ENCODE measurements around the gene IL20.

IL20 gene

DNA sequence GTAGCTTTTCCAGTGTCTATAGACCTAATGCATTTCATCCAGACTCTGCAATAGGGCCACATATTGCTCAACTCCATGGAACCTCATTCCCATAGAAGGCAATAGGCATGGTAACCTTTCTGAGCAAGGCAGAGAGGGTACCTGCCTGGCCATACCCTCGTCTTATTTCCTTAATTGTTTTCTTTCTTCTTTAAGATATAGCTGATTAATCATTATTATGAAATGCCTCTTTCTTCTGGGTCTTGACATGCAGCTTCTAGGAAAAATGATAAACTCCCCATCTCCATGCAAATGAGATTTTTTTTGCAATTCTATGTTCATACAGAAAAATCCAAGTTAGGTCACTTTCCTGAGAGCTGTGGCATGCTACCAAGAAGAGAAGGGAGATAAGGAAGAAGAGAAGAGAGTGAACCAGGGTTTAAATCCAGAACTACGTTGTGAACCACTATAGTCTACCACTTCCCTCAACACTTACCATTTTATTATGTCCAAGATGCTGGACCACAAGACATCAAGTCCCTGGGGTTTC is 33.0 kb upstream of the IL20 start:
- Histone ChIP-seq H3K4me1 (ENCODE audit: control insufficient read depth in 1 of 2, insufficient read depth in 2 of 2, low read length in 2 of 2) (peaks cover 0 to 4% of the 10 kb centered on the region in 2 donors), H3K27me3 (ENCODE audit: low read depth, low read length) (no peaks in the 10 kb centered on the region), H3K9me3 (ENCODE audit: control insufficient read depth in 1 of 2, low read length in 2 of 2) (no peaks in the 10 kb centered on the region), H3K27ac (ENCODE audit: low read length) (no peak overlapping the region), H3K36me3 (ENCODE audit: control insufficient read depth in 1 of 2, insufficient read depth in 2 of 2, low read length in 2 of 2) (no peaks in the 10 kb centered on the region), H3K4me3 (ENCODE audit: low read depth in 1 of 2, low read length in 2 of 2) (no peak overlapping the region)

DNA sequence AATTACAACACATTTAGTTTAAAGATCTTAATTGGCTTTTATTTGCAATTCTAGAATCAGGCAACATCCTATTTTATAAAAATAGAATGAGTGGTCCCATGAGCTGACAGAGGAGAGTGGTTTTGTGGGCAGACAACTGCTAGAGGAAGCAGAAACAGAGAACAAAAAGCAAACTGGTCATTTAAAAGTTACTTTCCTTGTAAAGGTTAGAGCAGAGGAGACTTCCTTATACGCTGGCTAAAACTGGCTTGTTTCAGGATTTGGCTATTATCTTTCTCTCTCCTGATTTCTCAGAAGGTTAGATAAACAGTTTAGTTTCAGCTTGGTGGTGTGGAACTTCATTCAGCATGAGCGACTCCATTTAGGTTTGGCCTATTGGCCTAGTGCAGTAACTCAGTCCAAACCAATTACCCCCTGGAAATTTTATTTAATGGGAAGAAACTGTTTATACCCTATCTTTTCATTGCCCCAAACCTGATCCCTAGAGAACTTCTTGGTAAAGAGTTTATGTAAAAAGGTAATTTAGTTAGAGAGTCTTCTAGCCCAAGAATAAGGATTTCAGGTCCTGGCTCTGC is 32.2 kb upstream of the IL20 start:
- no peak overlapping the region for H3K27ac ChIP-seq (ENCODE audit: low read length)

DNA sequence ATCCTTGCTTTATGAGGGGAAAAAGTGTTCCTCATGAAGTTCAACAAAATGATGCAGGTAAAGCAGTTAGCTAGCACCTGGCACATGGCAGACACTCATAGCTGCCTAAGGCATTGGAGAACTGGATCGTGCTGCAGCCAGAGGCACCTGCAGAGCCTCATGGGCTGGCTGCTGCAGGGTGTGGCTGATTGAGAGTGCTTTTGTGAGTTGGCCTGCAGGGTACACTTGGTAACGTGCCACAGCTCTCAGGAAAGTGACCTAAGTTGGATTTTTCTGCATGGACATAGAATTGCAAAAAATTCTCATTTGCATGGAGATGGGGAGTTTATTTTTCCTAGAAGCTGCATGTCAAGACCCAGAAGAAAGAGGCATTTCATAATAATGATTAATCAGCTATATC is 31.6 kb upstream of the IL20 start:
- Histone ChIP-seq H3K4me1 (ENCODE audit: control insufficient read depth in 1 of 2, insufficient read depth in 2 of 2, low read length in 2 of 2) (peaks cover 0 to 4% of the 10 kb centered on the region in 2 donors), H3K27ac (ENCODE audit: low read length) (no peak overlapping the region), H3K4me3 (ENCODE audit: low read depth in 1 of 2, low read length in 2 of 2) (no peak overlapping the region), H3K36me3 (ENCODE audit: control insufficient read depth in 1 of 2, insufficient read depth in 2 of 2, low read length in 2 of 2) (no peaks in the 10 kb centered on the region), H3K27me3 (ENCODE audit: low read depth, low read length) (no peaks in the 10 kb centered on the region), H3K9me3 (ENCODE audit: control insufficient read depth in 1 of 2, low read length in 2 of 2) (no peaks in the 10 kb centered on the region)

More for the DNA sequence above, 32.2 kb upstream of the IL20 start:
- no peaks in the 10 kb centered on the region for H3K27me3 ChIP-seq (ENCODE audit: low read depth, low read length)
- peaks cover 0 to 4% of the 10 kb centered on the region in 2 donors for H3K4me1 ChIP-seq (ENCODE audit: control insufficient read depth in 1 of 2, insufficient read depth in 2 of 2, low read length in 2 of 2)
- no peak overlapping the region for H3K4me3 ChIP-seq (ENCODE audit: low read depth in 1 of 2, low read length in 2 of 2)
- H3K9me3 ChIP-seq (ENCODE audit: control insufficient read depth in 1 of 2, low read length in 2 of 2): no peaks in the 10 kb centered on the region
- no peaks in the 10 kb centered on the region for H3K36me3 ChIP-seq (ENCODE audit: control insufficient read depth in 1 of 2, insufficient read depth in 2 of 2, low read length in 2 of 2)

DNA sequence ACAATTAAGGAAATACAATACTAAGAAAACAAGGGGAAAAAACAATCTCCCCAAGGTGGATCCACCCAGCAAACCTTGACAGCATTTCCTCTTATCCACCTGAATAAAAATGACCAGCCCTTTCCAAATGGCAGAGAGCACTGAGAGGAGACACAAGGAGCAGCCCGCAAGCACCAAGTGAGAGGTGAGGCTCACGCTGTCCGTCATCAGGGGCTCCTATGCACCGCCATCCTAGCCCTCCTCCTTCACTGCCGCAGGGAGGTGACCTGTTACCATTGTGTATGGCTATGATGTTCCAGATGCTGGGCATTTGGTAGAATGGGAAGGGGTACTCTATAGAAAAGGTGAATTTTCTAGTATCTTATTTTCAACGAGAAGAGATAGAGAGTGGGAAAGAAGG is 31.2 kb upstream of the IL20 start:
- H3K27ac ChIP-seq (ENCODE audit: low read length): no peak overlapping the region
- H3K4me3 ChIP-seq (ENCODE audit: low read depth in 1 of 2, low read length in 2 of 2): no peak overlapping the region
- no peaks in the 10 kb centered on the region for H3K27me3 ChIP-seq (ENCODE audit: low read depth, low read length)
- H3K4me1 ChIP-seq (ENCODE audit: control insufficient read depth in 1 of 2, insufficient read depth in 2 of 2, low read length in 2 of 2): peaks cover 0 to 4% of the 10 kb centered on the region in 2 donors
- no peaks in the 10 kb centered on the region for H3K36me3 ChIP-seq (ENCODE audit: control insufficient read depth in 1 of 2, insufficient read depth in 2 of 2, low read length in 2 of 2)
- no peaks in the 10 kb centered on the region for H3K9me3 ChIP-seq (ENCODE audit: control insufficient read depth in 1 of 2, low read length in 2 of 2)

DNA sequence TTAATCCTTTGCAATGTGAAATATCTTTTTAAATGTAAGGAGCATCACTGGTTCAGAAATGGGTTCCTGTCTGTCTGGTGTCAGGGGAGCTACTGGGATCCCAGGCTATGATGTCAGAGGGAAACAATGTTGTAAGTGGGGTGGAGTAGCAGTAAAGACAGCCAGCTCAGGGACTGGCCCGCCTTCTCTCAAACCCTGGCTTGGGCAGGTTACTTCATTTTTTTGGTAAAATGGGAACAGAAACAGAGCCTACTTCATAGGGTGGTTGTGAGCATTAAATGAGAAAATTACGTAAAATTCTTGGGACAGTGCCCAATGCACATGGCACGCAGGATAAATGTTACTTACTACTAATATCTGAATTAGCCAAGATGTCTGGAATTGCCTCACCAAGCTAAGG is 30.7 kb upstream of the IL20 start:
- Histone ChIP-seq H3K36me3 (ENCODE audit: control insufficient read depth in 1 of 2, insufficient read depth in 2 of 2, low read length in 2 of 2) (no peaks in the 10 kb centered on the region), H3K9me3 (ENCODE audit: control insufficient read depth in 1 of 2, low read length in 2 of 2) (no peaks in the 10 kb centered on the region), H3K27ac (ENCODE audit: low read length) (no peak overlapping the region), H3K4me1 (ENCODE audit: control insufficient read depth in 1 of 2, insufficient read depth in 2 of 2, low read length in 2 of 2) (peaks cover 0 to 4% of the 10 kb centered on the region in 2 donors), H3K4me3 (ENCODE audit: low read depth in 1 of 2, low read length in 2 of 2) (no peak overlapping the region), H3K27me3 (ENCODE audit: low read depth, low read length) (no peaks in the 10 kb centered on the region)

DNA sequence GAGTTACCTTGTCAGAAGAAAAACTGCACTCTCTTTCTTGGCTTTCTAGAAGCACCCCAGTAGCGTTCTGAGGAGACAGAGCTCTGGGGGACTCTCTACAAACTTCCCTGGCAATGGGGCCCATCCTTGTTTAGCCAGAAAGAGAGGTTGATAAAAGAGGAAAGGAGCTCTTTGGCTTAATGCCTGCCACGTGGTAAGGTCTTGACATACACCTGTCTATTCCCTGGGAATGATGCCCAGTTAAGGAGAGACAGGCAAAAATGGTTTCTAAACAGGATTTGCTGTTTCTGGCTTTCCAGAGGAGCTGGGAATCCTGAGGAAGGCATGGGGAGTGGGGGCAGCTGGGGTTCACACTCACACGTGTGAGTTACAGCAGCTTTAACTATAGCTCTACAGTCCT is 30.2 kb upstream of the IL20 start:
- no peaks in the 10 kb centered on the region for H3K9me3 ChIP-seq (ENCODE audit: control insufficient read depth in 1 of 2, low read length in 2 of 2)
- H3K27ac ChIP-seq (ENCODE audit: low read length): no peak overlapping the region
- no peaks in the 10 kb centered on the region for H3K27me3 ChIP-seq (ENCODE audit: low read depth, low read length)
- no peak overlapping the region for H3K4me3 ChIP-seq (ENCODE audit: low read depth in 1 of 2, low read length in 2 of 2)
- peaks cover 0 to 4% of the 10 kb centered on the region in 2 donors for H3K4me1 ChIP-seq (ENCODE audit: control insufficient read depth in 1 of 2, insufficient read depth in 2 of 2, low read length in 2 of 2)
- H3K36me3 ChIP-seq (ENCODE audit: control insufficient read depth in 1 of 2, insufficient read depth in 2 of 2, low read length in 2 of 2): no peaks in the 10 kb centered on the region

DNA sequence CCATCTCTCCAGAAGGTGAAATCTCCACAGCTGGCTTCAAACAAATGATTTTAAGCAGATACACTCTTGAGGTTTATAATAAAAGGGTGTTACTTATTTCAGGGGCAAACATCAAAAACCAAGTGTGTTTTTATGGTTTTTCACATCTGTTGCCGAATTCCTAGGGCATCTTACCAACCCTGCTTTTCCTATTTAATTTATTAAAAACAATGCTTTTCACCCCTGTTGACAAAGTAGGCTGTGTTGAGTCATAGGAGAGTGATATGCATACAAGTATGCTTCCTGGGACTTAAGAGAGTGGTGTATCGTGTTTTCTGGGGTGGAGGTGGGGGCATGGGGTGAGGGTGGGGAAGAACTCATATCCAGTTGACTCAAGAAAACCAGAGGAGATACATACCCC is 29.3 kb upstream of the IL20 start:
- H3K27ac ChIP-seq (ENCODE audit: low read length): no peak overlapping the region
- H3K36me3 ChIP-seq (ENCODE audit: control insufficient read depth in 1 of 2, insufficient read depth in 2 of 2, low read length in 2 of 2): no peaks in the 10 kb centered on the region
- H3K9me3 ChIP-seq (ENCODE audit: control insufficient read depth in 1 of 2, low read length in 2 of 2): no peaks in the 10 kb centered on the region
- no peak overlapping the region for H3K4me3 ChIP-seq (ENCODE audit: low read depth in 1 of 2, low read length in 2 of 2)
- peaks cover 0 to 4% of the 10 kb centered on the region in 2 donors for H3K4me1 ChIP-seq (ENCODE audit: control insufficient read depth in 1 of 2, insufficient read depth in 2 of 2, low read length in 2 of 2)
- no peaks in the 10 kb centered on the region for H3K27me3 ChIP-seq (ENCODE audit: low read depth, low read length)

DNA sequence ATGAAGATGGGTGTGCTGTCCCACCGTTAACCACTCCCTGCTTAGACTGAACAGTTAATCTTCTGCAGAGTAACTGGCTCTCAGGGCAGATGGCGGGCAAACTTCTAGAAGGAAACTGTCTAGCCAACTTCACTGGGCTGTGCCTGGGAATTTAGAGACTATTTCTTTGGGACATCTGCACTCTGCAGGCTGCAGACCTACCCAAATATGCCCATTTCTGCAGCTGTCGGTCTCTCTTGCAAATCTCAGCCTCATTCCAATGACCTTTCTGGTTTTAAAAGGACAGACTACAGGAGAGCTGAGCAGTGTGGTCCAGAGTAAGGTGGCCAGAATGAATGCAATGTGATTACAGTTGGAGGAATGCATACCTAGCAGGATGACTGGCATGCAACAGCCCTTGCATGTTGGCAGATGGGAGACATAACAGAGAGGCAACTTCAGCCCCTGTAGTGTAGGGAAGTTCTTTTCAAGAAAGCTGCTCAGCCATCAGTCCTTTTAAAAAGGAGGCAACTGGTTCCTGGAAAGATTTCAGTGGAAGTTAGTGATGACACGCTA is 26.3 kb upstream of the IL20 start:
- no peaks in the 10 kb centered on the region for H3K27me3 ChIP-seq (ENCODE audit: low read depth, low read length)
- H3K9me3 ChIP-seq (ENCODE audit: control insufficient read depth in 1 of 2, low read length in 2 of 2): no peaks in the 10 kb centered on the region
- no peak overlapping the region for H3K27ac ChIP-seq (ENCODE audit: low read length)
- no peak overlapping the region for H3K4me3 ChIP-seq (ENCODE audit: low read depth in 1 of 2, low read length in 2 of 2)
- H3K36me3 ChIP-seq (ENCODE audit: control insufficient read depth in 1 of 2, insufficient read depth in 2 of 2, low read length in 2 of 2): no peaks in the 10 kb centered on the region
- no peaks in the 10 kb centered on the region for H3K4me1 ChIP-seq (ENCODE audit: control insufficient read depth in 1 of 2, insufficient read depth in 2 of 2, low read length in 2 of 2)

DNA sequence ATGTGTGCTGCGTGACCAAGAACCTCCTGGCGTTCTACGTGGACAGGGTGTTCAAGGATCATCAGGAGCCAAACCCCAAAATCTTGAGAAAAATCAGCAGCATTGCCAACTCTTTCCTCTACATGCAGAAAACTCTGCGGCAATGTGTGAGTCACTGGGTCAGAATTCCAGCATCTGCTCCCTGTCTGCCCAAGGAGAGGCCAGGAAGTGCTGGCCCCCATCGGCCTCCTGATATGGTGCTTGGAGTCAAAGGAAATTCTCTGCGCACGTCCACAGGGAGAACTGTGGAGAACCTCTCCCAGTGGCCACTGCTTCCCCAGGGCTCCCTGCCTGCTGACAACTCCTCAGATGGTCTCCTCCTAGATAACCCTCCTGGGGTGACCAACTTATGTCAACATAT is 25.6 kb upstream of the IL20 start:
- Histone ChIP-seq H3K4me3 (ENCODE audit: low read depth in 1 of 2, low read length in 2 of 2) (no peak overlapping the region), H3K4me1 (ENCODE audit: control insufficient read depth in 1 of 2, insufficient read depth in 2 of 2, low read length in 2 of 2) (no peaks in the 10 kb centered on the region), H3K27me3 (ENCODE audit: low read depth, low read length) (no peaks in the 10 kb centered on the region), H3K36me3 (ENCODE audit: control insufficient read depth in 1 of 2, insufficient read depth in 2 of 2, low read length in 2 of 2) (no peaks in the 10 kb centered on the region), H3K27ac (ENCODE audit: low read length) (no peak overlapping the region), H3K9me3 (ENCODE audit: control insufficient read depth in 1 of 2, low read length in 2 of 2) (no peaks in the 10 kb centered on the region)

DNA sequence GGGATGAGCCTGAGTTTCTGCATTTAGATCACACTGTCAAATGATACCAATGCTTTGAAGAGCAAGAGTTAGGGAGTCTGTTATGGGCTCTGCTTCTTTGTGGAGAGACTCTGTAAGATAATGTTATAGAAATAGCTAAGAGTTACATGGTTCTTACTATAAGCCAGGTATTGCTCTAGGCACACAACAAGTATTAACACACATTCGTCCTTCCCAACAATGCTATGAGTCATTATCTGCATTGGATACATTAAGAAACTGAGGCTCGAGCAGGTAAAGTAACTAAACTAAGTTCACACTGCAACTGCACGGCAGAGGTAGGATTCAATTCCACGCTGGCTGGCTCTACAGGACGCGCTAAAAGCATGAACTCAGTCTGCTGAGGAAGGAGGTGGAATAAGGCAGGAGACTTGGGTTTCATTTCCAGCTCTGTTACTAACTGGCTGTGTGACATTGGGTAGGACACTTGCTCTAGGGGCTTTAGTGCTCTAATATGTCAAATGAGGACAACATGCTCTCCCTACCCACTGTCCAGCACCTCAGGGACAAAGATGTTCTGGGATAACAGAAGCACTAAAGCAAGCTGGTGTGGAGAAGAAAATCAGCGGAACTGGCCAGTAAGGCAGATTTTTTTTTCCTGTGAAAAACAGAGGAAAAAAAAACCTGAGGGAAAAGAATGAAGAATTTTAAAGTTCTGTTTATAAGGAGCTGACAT is 23.7 kb upstream of the IL20 start:
- Histone ChIP-seq H3K36me3 (ENCODE audit: control insufficient read depth in 1 of 2, insufficient read depth in 2 of 2, low read length in 2 of 2) (no peaks in the 10 kb centered on the region), H3K27me3 (ENCODE audit: low read depth, low read length) (no peaks in the 10 kb centered on the region), H3K9me3 (ENCODE audit: control insufficient read depth in 1 of 2, low read length in 2 of 2) (no peaks in the 10 kb centered on the region), H3K4me3 (ENCODE audit: low read depth in 1 of 2, low read length in 2 of 2) (no peak overlapping the region), H3K27ac (ENCODE audit: low read length) (no peak overlapping the region), H3K4me1 (ENCODE audit: control insufficient read depth in 1 of 2, insufficient read depth in 2 of 2, low read length in 2 of 2) (no peaks in the 10 kb centered on the region)

DNA sequence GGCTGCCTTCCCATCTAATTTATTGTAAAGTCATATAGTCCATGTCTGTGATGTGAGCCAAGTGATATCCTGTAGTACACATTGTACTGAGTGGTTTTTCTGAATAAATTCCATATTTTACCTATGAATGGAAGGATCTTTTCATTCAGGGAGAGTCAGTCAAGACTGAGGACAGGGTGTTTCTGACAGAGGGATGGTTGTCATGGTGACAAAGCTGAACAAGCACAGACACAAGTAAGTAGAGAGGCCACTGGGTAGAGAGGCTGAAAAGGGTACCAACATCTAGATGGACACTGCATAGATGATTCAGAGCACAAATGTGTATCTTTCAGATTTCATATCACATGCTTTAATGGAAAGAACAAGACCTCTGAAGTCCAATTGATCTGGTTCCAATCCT is 22.6 kb upstream of the IL20 start:
- Histone ChIP-seq H3K9me3 (ENCODE audit: control insufficient read depth in 1 of 2, low read length in 2 of 2) (no peaks in the 10 kb centered on the region), H3K27me3 (ENCODE audit: low read depth, low read length) (no peaks in the 10 kb centered on the region), H3K4me3 (ENCODE audit: low read depth in 1 of 2, low read length in 2 of 2) (no peak overlapping the region), H3K4me1 (ENCODE audit: control insufficient read depth in 1 of 2, insufficient read depth in 2 of 2, low read length in 2 of 2) (no peaks in the 10 kb centered on the region), H3K27ac (ENCODE audit: low read length) (no peak overlapping the region), H3K36me3 (ENCODE audit: control insufficient read depth in 1 of 2, insufficient read depth in 2 of 2, low read length in 2 of 2) (no peaks in the 10 kb centered on the region)

Measured in muscle layer of duodenum (tissue), 2 donors.